Measurements from ENCODE around the gene GRID1. TPM values are rescaled to one million over a fixed set of nuclear protein-coding genes. Genes with fewer than 3 reads are reported as not detected.

GRID1 gene
- total RNA-seq, 1 experiment from 2014 or later = 5.6 TPM

GRCh38 chr10:86305521-86305920, 61.1 kb downstream of the GRID1 start:
- intact Hi-C loops (cut with micrococcal nuclease) = no loop called here
- POLR2A ChIA-PET = no interaction called here
- RAD21 ChIA-PET (ENCODE audit: low non-redundant PET in 1 of 2, low total read pairs in 2 of 2, uncharacterized antibody in 2 of 2, unreplicated experiment in 2 of 2) = no interaction called here
- BruUV-seq (replicated peaks) = no TSS peak
- ATAC-seq (no peak), DNase-seq (ENCODE audit: low read depth, low spot score) (no peak)
- no peak overlapping the region for H3K4me3 ChIP-seq (replicated peaks in 1 of 2; ENCODE audit: low read depth in 1 of 2, low read length in 2 of 2)
- no peak overlapping the region for H3K27ac ChIP-seq (ENCODE audit: low read depth, low read length)
- H3K36me3 ChIP-seq (ENCODE audit: control insufficient read depth in 1 of 2, insufficient read depth in 2 of 2, low read length in 2 of 2) = no peaks in the 10 kb centered on the region
- TF ChIP-seq EGR1 (IDR thresholded peaks at IDR 0.05; ENCODE audit: low read depth) (no peak), YY1 (IDR thresholded peaks at IDR 0.05; ENCODE audit: extremely low read depth, insufficient replicate concordance, low read depth, low read length) (no peak), SP1 (IDR thresholded peaks at IDR 0.05; ENCODE audit: low read depth) (no peak), MAX (IDR thresholded peaks at IDR 0.05) (no peak), CBX3 (IDR thresholded peaks at IDR 0.05; ENCODE audit: low read depth) (no peak)
- H4K20me1 ChIP-seq (ENCODE audit: insufficient read depth) = no peaks in the 10 kb centered on the region
- H3K79me2 ChIP-seq (ENCODE audit: insufficient read depth, low read length) = no peaks in the 10 kb centered on the region
- no peaks in the 10 kb centered on the region for H3K4me1 ChIP-seq (ENCODE audit: control insufficient read depth in 1 of 2, insufficient read depth in 2 of 2, low read length in 2 of 2)
- CTCF ChIA-PET = no interaction called here
- H3K9ac ChIP-seq (ENCODE audit: low read length) = no peak overlapping the region
- no peaks in the 10 kb centered on the region for H3K9me3 ChIP-seq (ENCODE audit: control insufficient read depth in 1 of 2, insufficient read depth in 1 of 2, low read depth in 1 of 2, low read length in 2 of 2)
- H2AFZ ChIP-seq (ENCODE audit: low read depth, low read length, poor library complexity, severe bottlenecking) = no peak overlapping the region
- no peaks in the 10 kb centered on the region for H3K27me3 ChIP-seq (ENCODE audit: insufficient read depth, low read length)
- H3K4me2 ChIP-seq (ENCODE audit: low read length) = no peak overlapping the region
- no peaks in the 10 kb centered on the region for H3K9me2 ChIP-seq (ENCODE audit: insufficient read depth)

- no peaks in the 10 kb centered on the region for H3K36me3 ChIP-seq (ENCODE audit: control insufficient read depth in 1 of 2, insufficient read depth in 2 of 2, low read length in 2 of 2)
- CTCF ChIA-PET = no interaction called here
- H3K4me3 ChIP-seq (replicated peaks in 1 of 2; ENCODE audit: low read depth in 1 of 2, low read length in 2 of 2) = no peak overlapping the region
- H3K4me2 ChIP-seq (ENCODE audit: low read length) = no peak overlapping the region
- TF ChIP-seq ELF1 (IDR thresholded peaks at IDR 0.05; ENCODE audit: borderline replicate concordance, low read depth) (no peak), TCF7L2 (IDR thresholded peaks at IDR 0.05; ENCODE audit: borderline replicate concordance, extremely low read depth, insufficient read depth, insufficient read length) (no peak), EGR1 (IDR thresholded peaks at IDR 0.05; ENCODE audit: low read depth) (no peak), SP1 (IDR thresholded peaks at IDR 0.05; ENCODE audit: low read depth) (no peak), ATF3 (IDR thresholded peaks at IDR 0.05) (no peak), EZH2 (IDR thresholded peaks at IDR 0.05) (no peak), CEBPB (IDR thresholded peaks at IDR 0.05; ENCODE audit: low read depth) (no peak), REST (IDR thresholded peaks at IDR 0.05; ENCODE audit: low read depth) (no peak), POLR2AphosphoS5 (IDR thresholded peaks at IDR 0.05; ENCODE audit: low read depth, low read length) (no peak), EZH2phosphoT487 (IDR thresholded peaks at IDR 0.05; ENCODE audit: borderline replicate concordance) (no peak), YY1 (IDR thresholded peaks at IDR 0.05; ENCODE audit: extremely low read depth, insufficient replicate concordance, low read depth, low read length) (no peak), SRF (IDR thresholded peaks at IDR 0.05; ENCODE audit: low read depth) (no peak), CBX3 (IDR thresholded peaks at IDR 0.05; ENCODE audit: low read depth) (no peak), ZFX (IDR thresholded peaks at IDR 0.05) (no peak), RAD21 (IDR thresholded peaks at IDR 0.05; ENCODE audit: low read depth) (no peak), MAX (IDR thresholded peaks at IDR 0.05) (no peak), SIN3A (IDR thresholded peaks at IDR 0.05; ENCODE audit: low read depth) (no peak)
- H3K27ac ChIP-seq (ENCODE audit: low read depth, low read length) = no peak overlapping the region
- no peak overlapping the region for H2AFZ ChIP-seq (ENCODE audit: low read depth, low read length, poor library complexity, severe bottlenecking)
- no peaks in the 10 kb centered on the region for H3K4me1 ChIP-seq (ENCODE audit: control insufficient read depth in 1 of 2, insufficient read depth in 2 of 2, low read length in 2 of 2)
- intact Hi-C loops (cut with micrococcal nuclease) = no loop called here
- no TSS peak for BruUV-seq (replicated peaks)
- no peaks in the 10 kb centered on the region for H3K9me2 ChIP-seq (ENCODE audit: insufficient read depth)
- H3K79me2 ChIP-seq (ENCODE audit: insufficient read depth, low read length) = no peaks in the 10 kb centered on the region
- no peak for ATAC-seq
- no peaks in the 10 kb centered on the region for H3K9me3 ChIP-seq (ENCODE audit: control insufficient read depth in 1 of 2, insufficient read depth in 1 of 2, low read depth in 1 of 2, low read length in 2 of 2)
- no peak overlapping the region for H3K9ac ChIP-seq (ENCODE audit: low read length)
- POLR2A ChIA-PET = no interaction called here
- RAD21 ChIA-PET (ENCODE audit: low non-redundant PET in 1 of 2, low total read pairs in 2 of 2, uncharacterized antibody in 2 of 2, unreplicated experiment in 2 of 2) = no interaction called here
- DNase-seq (ENCODE audit: low read depth, low spot score) = no peak
- no peaks in the 10 kb centered on the region for H3K27me3 ChIP-seq (ENCODE audit: insufficient read depth, low read length)
- H4K20me1 ChIP-seq (ENCODE audit: insufficient read depth) = no peaks in the 10 kb centered on the region
Observed at GRCh38 chr10:86304436-86304835, 62.2 kb downstream of the GRID1 start.

Measured in HCT116 (cell line).